Measurements from ENCODE around the gene EPPIN. TPM values are rescaled to one million over a fixed set of nuclear protein-coding genes. Genes with fewer than 3 reads are reported as not detected.

The EPPIN gene
- total RNA-seq, 1 donor from 2014 or later, result not detected

DNA sequence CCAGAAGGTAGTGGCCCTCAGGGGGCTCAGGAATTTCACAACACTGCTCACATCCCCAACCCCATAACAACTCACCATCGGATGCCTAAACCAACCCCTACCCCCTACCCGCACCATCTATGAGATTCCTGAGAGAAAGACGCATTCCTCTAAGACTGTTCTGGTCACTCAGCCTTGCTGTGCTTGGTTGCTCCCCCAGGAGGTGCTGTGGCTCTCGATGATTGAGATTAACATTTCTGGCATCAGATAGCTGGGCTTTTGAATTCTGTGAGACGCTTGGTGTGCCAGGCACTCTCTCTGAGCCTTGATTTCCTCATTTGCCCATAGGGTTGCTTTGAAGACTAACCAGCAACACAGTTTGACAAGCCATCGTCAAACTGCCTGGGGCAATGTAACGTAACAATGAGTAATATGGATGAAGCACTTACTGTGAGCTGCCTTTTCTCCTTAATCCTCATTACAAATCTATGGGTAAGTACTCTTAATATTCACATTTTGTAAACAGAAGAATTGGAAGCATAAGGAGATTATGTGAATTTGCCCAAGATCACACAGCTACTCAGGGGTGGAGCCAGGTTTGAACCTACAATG lies 8.9 kb downstream of the EPPIN start:
- DNase-seq (ENCODE audit: low spot score), result no peak

DNA sequence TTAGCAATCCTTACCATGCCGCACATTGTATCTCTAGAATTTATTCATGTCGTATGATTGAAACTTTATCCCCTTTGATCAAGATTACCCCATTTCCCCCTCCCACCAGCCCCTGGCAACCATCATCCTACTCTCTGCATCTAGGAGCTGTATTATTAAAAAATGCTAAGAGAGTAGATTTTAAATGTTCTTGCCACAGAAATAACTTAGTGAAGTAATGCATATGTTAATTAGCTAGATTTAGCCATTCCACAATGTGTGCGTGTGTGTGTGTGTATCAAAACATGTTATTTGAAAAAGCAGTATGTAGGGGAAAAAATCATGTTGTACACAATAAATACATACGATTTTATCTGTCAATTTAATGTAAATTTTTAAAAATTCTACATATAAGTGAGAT lies 19.9 kb downstream of the EPPIN start:
- DNase-seq (ENCODE audit: low spot score), result no peak

DNA sequence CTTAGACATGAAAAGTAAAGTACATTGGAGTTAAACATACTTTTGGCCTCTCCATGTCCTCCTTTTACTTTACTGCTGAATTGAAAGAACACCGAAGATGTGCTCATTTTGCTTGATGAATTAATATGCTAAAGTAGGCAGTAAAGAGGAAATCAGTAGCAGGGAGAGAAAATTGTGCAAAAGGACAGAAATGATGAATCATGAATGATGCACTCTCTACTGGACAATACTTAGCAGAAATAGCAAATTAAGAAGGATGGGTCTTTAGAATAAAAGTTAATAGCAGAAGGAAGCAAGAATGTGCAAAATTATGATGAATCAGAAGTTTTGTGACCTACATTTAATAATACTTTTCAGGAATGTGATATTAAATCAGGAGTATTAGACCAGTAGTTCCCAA lies 23.4 kb downstream of the EPPIN start:
- DNase-seq (ENCODE audit: low spot score), result no peak

DNA sequence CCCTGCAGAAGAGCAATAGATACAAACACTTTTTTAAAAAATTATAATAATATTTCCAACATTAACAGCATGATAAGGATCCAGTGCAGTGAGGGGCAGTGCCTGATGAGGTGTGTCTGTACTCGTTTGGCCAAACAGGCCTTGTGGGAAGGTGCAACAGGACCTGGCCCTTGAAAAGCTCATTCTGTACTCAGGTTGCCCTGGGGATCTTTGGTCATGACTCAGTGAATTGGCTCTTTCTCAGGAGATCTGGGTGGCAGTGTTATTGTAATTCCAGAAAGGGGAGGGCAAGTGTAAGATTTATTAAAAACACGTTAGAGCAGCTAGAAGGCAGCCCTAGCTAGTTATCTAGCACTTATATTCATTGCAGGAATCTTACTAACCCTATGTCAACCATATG lies 28.9 kb downstream of the EPPIN start:
- no peak for DNase-seq (ENCODE audit: low spot score)

DNA sequence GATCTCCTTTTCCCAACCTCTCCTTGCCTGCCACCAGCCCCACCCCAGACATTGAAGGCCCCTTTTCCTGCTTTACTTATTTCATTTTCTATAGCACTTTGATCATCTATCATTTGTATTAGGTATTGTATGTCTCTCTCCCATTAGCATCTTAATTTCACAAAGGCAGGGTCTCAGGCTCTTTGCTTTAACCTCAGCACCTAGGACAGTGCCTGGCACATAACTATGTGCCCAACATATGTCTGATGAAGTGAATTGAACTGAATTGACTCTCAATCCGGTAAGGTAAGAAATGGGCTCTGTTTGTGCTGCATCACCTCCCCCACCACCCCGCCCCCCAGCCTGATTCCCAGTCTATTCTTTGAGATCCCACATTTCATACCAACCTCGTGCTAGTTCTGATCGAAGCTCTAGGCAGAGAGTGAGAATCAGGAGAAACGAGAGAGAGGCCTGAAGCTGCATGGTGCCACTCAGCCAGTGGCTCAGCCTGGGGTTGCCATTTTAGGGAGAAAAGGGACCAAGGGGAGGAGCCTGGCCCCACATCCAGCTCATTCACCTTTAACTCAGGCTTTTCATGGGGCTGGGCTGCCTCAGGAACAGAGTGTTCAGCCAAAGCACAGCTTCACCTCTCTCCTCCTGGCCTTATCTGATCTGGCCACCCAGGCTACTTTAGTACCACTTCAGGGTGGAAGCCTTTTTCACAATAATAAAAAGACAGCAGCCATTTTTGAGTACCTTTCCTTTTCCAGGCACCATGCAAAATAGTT lies 31.9 kb downstream of the EPPIN start, which contains the start of gene SPINT3:
Gene SPINT3 (minus strand): TSS at position 476 of the 767 bp plus-strand sequence. CDS start 14 bp downstream, at position 462.
- DNase-seq (ENCODE audit: low spot score), result no peak

DNA sequence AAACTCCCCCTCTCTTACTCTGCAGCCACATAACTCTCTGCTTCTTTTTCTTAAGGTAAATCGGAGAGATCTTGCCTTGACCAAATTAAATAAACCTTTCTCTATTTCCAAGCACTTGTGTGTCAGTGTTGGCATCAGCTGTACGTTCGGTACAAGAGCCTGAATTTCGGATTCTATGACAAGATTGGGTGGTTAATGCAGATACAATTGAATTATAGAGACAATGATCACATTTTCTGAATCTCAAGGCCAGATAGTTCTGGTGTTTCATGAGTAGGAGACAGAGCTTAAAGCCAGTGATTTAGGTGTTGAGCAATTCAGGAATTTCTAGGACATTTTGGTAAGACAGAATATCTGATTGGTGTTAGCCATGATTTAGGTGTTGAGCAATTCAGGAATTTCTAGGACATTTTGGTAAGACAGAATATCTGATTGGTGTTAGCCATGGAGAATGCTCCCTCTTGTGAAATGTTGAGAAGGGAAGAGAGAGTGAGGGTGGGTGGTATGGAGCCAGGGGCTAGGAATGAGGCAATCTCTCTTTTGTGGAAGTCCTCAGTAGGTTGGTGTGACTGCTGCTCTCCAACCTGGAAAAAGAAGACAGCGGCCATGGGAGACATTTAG lies 36.8 kb downstream of the EPPIN start:
- DNase-seq (ENCODE audit: low spot score), result no peak

DNA sequence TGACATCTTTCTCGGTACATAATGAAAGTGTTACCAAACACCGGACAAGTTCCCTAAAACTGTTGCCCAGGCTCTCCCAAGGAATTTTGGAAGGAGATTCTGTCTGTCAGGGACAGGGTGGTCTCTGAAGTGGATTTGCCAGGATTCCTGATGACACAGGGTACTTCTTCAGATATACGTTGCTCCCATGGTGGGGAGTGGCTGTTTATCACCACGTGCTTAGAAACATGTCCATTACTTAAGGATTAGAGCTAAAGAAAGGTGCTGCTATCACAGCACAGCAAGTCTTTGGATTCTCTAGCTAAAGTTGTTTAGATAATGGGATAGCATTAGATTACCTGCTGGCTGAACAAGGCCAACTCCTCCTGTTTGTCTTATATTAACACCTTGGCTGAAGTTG lies 38.1 kb downstream of the EPPIN start:
- no peak for DNase-seq (ENCODE audit: low spot score)

DNA sequence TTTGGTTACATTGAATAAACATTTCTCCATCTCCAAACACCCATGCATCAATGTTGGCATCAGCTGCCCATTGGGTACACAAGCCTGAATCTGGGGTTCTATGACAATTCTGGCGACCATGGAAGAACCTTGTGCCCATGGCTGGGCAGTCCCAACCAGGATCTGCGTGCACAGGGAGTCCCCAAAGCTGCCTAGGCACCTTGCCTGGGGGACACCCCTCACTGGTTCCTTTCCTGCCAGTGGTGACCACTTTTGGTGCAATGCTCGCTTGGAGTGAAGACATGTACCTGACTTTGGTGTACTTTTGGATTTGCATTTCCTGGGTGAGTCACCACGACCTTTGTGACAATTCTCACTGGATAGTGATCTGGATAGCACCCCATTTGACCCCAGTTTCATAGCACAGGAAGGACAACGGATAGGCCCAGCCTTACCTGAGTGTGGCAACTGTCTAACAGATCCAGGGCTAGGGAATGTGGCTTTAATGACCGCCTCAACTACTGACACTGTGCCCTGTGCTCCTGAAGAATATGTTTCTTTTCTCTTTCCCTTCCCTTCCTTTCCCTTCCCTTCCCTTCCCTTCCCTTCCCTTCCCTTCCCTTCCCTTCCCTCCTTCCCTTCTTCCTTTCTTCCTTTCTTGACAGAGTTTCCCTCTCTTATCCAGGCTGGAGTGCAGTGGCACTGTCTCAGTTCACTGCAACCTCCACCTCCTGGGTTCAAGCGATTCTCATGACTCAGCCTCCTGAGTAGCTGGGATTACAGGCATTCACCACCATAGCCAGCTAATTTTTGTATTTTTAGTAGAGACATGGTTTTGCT lies 38.9 kb downstream of the EPPIN start:
- DNase-seq (ENCODE audit: low spot score), result no peak

DNA sequence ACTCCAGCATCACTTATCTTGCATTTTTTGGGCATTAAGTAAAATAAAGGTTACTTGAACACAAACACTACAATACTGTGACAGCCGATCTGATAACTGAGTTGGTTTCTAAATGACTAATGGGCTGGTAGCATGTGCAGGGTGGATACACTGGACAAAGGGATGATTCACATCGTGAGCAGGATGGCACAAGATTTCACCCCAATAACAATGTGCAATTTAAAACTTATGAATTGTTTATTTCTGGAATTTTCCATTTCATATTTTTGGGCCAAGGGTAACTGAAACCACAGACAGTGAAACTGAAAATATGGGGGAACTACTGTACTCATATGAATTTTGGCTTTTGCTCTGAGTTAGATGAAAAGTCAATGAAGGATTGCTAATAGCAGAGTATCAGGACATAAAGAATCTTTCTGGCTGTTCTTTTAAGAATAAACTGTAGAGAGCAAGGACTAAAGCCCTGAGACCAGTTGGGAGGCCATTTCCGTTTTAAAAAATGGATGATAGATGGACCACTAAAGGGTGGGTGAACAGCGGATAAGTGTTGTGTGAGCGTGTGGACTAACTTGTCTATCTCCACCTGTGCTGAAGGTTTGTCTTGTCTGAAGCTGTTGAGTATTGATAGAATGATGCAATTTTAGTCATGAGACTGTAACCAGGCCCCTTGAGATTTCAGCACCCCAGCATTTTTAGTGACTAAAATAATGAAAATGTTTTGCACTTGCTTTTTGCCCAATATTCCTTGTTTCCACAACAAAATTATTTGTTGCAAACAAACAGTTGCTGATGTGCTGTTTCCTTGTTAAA lies 40.0 kb downstream of the EPPIN start:
- no peak for DNase-seq (ENCODE audit: low spot score)

DNA sequence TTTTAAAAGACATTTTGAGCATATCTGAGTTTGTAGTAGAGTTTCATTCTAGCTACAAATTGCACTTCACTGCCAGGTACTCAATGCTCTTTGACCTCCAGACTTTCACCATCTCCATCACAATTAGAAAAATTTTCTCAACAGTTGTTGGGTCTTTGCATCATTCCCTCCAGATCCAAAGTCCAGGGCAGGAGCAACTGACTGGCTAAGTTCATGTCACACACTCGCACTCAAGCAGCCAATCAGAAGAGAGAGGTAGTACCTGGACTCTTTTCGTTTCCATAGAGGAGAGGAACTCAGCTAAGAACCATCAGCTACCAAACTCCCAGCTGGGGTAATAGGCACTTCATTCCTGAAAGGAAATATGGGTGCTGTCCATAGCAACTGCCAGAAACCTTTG lies 40.8 kb downstream of the EPPIN start:
- no peak for DNase-seq (ENCODE audit: low spot score)

DNA sequence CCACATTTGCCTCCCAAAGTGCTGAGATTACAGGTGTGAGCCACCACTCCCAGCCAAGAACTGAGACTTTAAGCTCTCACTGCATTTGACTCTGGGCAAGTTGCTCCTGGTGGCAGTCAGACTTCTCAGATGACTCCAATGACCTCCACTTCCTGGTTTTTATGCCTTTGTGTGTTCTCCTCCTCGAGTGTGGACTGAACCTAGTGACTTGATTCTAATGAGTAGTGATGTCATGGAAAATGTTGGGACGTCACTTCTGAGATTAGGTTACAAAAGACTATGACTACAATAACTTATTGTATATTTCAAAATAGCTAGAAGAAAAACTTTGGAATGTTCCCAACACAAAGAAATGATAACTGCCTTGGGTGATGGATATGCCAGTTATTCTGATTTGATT lies 43.8 kb downstream of the EPPIN start:
- no peak for DNase-seq (ENCODE audit: low spot score)

DNA sequence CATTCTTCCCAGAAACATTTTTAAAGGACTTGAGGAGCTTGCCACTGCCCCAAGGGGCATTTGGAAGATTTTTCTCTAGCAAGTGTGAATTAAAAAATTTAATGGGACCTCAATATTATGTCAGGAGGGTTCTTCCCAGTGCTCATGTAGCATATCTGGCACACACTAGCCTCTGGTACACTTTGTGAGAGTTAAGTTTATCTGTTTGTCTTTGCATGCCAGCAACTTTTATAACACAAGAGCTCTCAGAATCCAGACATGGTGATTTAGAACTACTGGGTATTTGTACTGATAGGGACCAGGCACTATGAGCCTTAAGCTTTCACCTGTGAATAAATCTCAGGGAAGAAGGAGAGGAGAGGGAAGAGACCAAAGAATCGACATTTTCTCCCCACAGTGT lies 44.6 kb downstream of the EPPIN start:
- DNase-seq (ENCODE audit: low spot score), result no peak

DNA sequence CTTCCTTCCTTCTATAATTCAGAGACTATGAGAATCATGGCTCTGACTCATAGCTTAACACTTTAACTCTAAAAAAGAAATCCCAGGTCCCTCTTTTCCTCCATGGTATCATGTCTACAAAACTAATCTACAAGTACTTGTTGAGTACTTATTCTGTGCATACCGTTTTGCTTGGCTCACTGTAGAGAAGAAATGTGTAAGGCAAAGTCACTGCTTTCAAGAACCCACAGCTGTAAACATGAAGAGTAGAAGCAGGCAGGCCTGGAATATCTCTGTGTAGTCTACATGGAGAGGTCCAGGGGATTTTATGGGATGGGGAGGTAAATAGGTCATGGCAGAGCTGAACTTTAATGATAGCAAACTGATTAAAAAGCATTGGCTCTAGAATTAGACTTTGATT lies 45.6 kb downstream of the EPPIN start:
- no peak for DNase-seq (ENCODE audit: low spot score)

DNA sequence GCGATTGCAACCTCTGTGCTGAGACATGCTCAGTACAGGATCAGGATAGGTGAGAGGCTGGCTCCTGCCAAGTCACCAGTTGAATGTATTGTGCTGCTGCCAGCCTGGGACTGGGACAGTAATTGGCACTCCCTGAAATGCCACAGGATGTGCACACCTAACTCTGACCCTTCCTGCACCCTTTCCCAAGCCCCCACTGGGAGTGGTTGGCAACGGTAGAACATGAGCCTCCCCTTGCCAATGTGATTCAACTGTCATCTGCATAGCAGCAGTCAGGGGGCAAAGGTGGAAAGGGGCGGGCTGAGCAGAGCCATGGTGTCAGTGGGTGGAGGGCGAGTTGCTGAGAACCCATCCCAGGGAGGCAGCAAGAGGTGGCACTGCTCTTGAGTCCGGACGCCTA lies 47.2 kb downstream of the EPPIN start:
- DNase-seq (ENCODE audit: low spot score), result no peak

DNA sequence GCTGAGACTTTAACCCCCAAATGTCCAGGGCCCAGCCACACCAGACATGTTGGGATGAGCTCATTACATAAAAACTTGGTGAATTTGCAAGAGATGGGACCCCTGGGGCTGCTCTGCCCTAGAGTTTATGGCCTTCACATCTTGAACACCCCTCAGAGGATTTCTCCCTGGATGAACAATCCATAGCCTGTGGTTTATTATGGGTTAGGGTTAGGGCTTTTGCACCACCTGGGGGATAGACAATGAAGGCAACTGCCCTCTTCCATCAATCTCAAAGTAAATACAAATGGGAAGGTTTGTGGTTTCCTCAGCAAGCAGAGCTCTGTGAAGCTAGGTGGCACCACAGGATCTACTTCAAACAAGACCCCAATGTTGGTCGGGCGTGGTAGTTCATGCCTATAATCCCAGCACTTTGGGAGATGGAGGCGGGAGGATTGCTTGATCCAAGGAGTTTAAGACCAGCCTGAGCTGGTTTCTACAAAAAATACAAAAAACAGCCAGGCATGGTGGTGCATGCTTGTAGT lies 49.2 kb downstream of the EPPIN start:
- DNase-seq (ENCODE audit: low spot score), result no peak

DNA sequence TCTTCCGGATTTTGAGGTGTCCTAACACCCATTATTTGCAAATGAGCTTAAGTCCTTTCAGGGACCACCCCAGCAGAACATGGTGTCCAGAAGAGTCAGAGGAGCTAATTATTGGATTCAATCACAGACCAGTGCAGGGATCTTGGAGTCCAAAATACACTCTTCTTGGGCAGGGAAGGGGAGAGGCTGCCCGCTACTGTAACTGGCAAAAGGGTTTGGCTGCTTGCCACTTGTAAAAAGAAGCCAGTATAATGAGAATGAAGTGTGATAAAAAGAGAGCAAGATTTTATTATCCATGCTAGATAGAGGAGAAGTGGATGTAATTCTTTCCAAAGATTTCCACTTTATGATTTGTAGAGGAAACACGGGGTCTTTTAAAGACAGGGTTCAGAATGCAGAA lies 51.0 kb downstream of the EPPIN start:
- no peak for DNase-seq (ENCODE audit: low spot score)

DNA sequence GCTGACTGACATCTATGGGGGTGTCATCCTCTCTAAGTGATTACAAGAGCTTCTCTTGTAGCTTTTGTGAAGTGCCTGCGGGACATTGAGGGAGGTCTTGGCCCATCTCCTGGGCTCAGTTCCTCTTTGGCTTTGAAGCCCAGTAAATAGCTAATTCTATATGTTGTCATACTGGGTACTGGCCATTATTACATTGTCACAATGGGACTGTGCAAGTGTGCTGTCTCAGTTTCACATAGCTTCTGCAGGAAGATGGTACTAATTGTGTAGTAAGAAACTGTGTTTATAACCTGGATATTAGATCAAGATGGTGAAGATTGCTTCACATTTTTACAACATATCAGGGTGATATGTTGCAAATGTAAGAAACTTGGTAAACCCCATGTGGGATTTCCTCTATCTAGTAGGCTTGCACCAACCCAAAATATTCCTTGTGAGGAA lies 51.7 kb downstream of the EPPIN start:
- no peak for DNase-seq (ENCODE audit: low spot score)

All from mesenteric fat pad (tissue), 1 donor.